H9 (cell line): Measurements from ENCODE around the gene HP1BP3. TPM values are rescaled to one million over a fixed set of nuclear protein-coding genes. Genes with fewer than 3 reads are reported as not detected.

Experiments used
- DNase-seq: peaks from one replicate; pipeline ENCODE4 v3.0.0-alpha.2; 2017
- H2AFZ ChIP-seq: one replicate; pipeline ENCODE4 v1.6.1; 2013; ENCODE audit warnings: mild to moderate bottlenecking, low read length, control low read depth, moderate library complexity
- H2AK5ac ChIP-seq: 2 replicates; pipeline ENCODE4 v1.6.1; 2013; ENCODE audit warnings: low read length, control low read depth, mixed read lengths; ENCODE audit not compliant: insufficient read length
- H2BK120ac ChIP-seq: one replicate; pipeline ENCODE4 v1.6.1; 2013; ENCODE audit warnings: low read depth, mild to moderate bottlenecking, low read length, control low read depth, inconsistent platforms; ENCODE audit not compliant: poor library complexity, severe bottlenecking
- H2BK12ac ChIP-seq: 2 replicates; pipeline ENCODE4 v1.6.1; 2013; ENCODE audit warnings: low read length, control low read depth, mixed read lengths, low read depth; ENCODE audit not compliant: insufficient read length
- H2BK15ac ChIP-seq: 2 replicates; pipeline ENCODE4 v1.6.1; 2013; ENCODE audit warnings: low read depth, low read length, control low read depth
- H2BK20ac ChIP-seq: one replicate; pipeline ENCODE4 v1.6.1; 2013; ENCODE audit warnings: low read depth, mild to moderate bottlenecking, low read length, control low read depth, inconsistent platforms; ENCODE audit not compliant: poor library complexity, severe bottlenecking
- H2BK5ac ChIP-seq: 2 replicates; pipeline ENCODE4 v1.6.1; 2013; ENCODE audit warnings: low read length, control low read depth, mixed read lengths; ENCODE audit not compliant: insufficient read length
- H3K14ac ChIP-seq: 2 replicates; pipeline ENCODE4 v1.6.1; 2013; ENCODE audit warnings: low read length, control low read depth; ENCODE audit not compliant: insufficient read depth
- H3K18ac ChIP-seq: 2 replicates; pipeline ENCODE4 v1.6.1; 2013; ENCODE audit warnings: low read depth, mild to moderate bottlenecking, mixed read lengths, low read length, control low read depth; ENCODE audit not compliant: insufficient read length
- H3K23ac ChIP-seq: 2 replicates; pipeline ENCODE4 v1.6.1; 2013; ENCODE audit warnings: low read length, control low read depth, mixed read lengths, low read depth; ENCODE audit not compliant: insufficient read length
- H3K23me2 ChIP-seq: 2 replicates; pipeline ENCODE4 v1.6.1; 2013; ENCODE audit warnings: low read depth, mild to moderate bottlenecking, mixed read lengths, low read length, control low read depth; ENCODE audit not compliant: insufficient read length, poor library complexity, severe bottlenecking
- H3K27ac ChIP-seq: 2 replicates; pipeline ENCODE4 v1.5.1; 2013; ENCODE audit warnings: low read length, control low read depth, mixed read lengths, low read depth; ENCODE audit not compliant: insufficient read length
- H3K27me3 ChIP-seq: 2 replicates; pipeline ENCODE4 v1.6.1; 2013; ENCODE audit warnings: low read length, control low read depth, inconsistent platforms; ENCODE audit not compliant: insufficient read depth
- H3K4ac ChIP-seq: 2 replicates; pipeline ENCODE4 v1.6.1; 2013; ENCODE audit warnings: low read depth, mild to moderate bottlenecking, control low read depth, inconsistent platforms, low read length, moderate library complexity
- H3K4me1 ChIP-seq: 2 replicates; pipeline ENCODE4 v1.6.1; 2013; ENCODE audit warnings: low read length, control low read depth, inconsistent platforms; ENCODE audit not compliant: insufficient read depth
- H3K4me2 ChIP-seq: 2 replicates; pipeline ENCODE4 v1.6.1; 2013; ENCODE audit warnings: low read length, control low read depth, mixed read lengths; ENCODE audit not compliant: insufficient read length, insufficient read depth
- H3K56ac ChIP-seq: 2 replicates; pipeline ENCODE4 v1.6.1; 2013; ENCODE audit warnings: low read depth, mild to moderate bottlenecking, mixed read lengths, low read length, control low read depth; ENCODE audit not compliant: insufficient read length
- H3K79me1 ChIP-seq: 2 replicates; pipeline ENCODE4 v1.6.1; 2013; ENCODE audit warnings: low read depth, mild to moderate bottlenecking, moderate library complexity, low read length, control low read depth, inconsistent platforms; ENCODE audit not compliant: insufficient read depth, poor library complexity, severe bottlenecking
- H3K79me2 ChIP-seq: 2 replicates; pipeline ENCODE4 v1.6.1; 2013; ENCODE audit warnings: low read length, control low read depth, inconsistent platforms; ENCODE audit not compliant: insufficient read depth
- H3K9ac ChIP-seq: 2 replicates; pipeline ENCODE4 v1.6.1; 2013; ENCODE audit warnings: low read length, control low read depth, mixed read lengths; ENCODE audit not compliant: insufficient read length; ENCODE audit errors: extremely low read depth
- H3K9me3 ChIP-seq: one replicate; pipeline ENCODE4 v1.6.1; 2013; ENCODE audit warnings: low read depth, low read length, inconsistent platforms; ENCODE audit not compliant: control insufficient read depth
- H3T11ph ChIP-seq: one replicate; pipeline ENCODE4 v1.6.1; 2013; ENCODE audit warnings: mild to moderate bottlenecking, low read length, control low read depth, inconsistent platforms
- H4K20me1 ChIP-seq: one replicate; pipeline ENCODE4 v1.6.1; 2013; ENCODE audit not compliant: control insufficient read depth, insufficient read length, insufficient read depth
- H4K5ac ChIP-seq: 2 replicates; pipeline ENCODE4 v1.6.1; 2013; ENCODE audit warnings: low read depth, mild to moderate bottlenecking, mixed read lengths, low read length, control low read depth; ENCODE audit not compliant: insufficient read length
- H4K8ac ChIP-seq: replicated peaks from 2 replicates; pipeline ENCODE4 v1.6.1; 2013; ENCODE audit warnings: low read length, control low read depth, mixed read lengths, low read depth; ENCODE audit not compliant: insufficient read length
- H4K91ac ChIP-seq: 2 replicates; pipeline ENCODE4 v1.6.1; 2013; ENCODE audit warnings: low read depth, mild to moderate bottlenecking, moderate library complexity, mixed read lengths, low read length, control low read depth; ENCODE audit not compliant: insufficient read length
- H3K27ac Mint-ChIP-seq, 3 experiments: 2 replicates in 2 of 3; 3 replicates in 1 of 3; pipeline ENCODE4 v1.8.0; 2020 to 2021; ENCODE audit warnings: mixed read lengths in 3 of 3, mild to moderate bottlenecking in 1 of 3, moderate library complexity in 1 of 3
- H3K27me3 Mint-ChIP-seq: 2 replicates; pipeline ENCODE4 v1.8.0; 2021; ENCODE audit warnings: low read depth, mild to moderate bottlenecking, moderate library complexity, mixed read lengths
- H3K36me3 Mint-ChIP-seq, 3 experiments: 2 replicates in 2 of 3; 3 replicates in 1 of 3; pipeline ENCODE4 v1.8.0; 2020 to 2021; ENCODE audit warnings: low read depth in 3 of 3, mixed read lengths in 3 of 3; ENCODE audit not compliant: insufficient read depth in 1 of 3
- H3K4me1 Mint-ChIP-seq, 2 experiments: 2 replicates each; pipeline ENCODE4 v1.8.0; 2020; ENCODE audit warnings: mixed read lengths in 2 of 2
- H3K4me3 Mint-ChIP-seq, 2 experiments: 2 replicates in 1 of 2; 3 replicates in 1 of 2; pipeline ENCODE4 v1.8.0; 2020 to 2021; ENCODE audit warnings: mild to moderate bottlenecking in 2 of 2, mixed read lengths in 2 of 2, moderate library complexity in 1 of 2
- H3K9me3 Mint-ChIP-seq, 2 experiments: 2 replicates in 1 of 2; 3 replicates in 1 of 2; pipeline ENCODE4 v1.8.0; 2020; ENCODE audit warnings: mild to moderate bottlenecking in 2 of 2, mixed read lengths in 2 of 2, moderate library complexity in 1 of 2
- WGBS: extraction: QIAGEN DNeasy Blood & Tissue Kit; methylation state at CpG from one replicate; pipeline ENCODE4 v1.1.7; 2013; ENCODE audit warnings: missing lambda C conversion rate, low lambda C conversion rate, mixed read lengths; ENCODE audit not compliant: insufficient read length; ENCODE audit errors: extremely low coverage; 5-methylcytosine and 5-hydroxymethylcytosine counted together
- total RNA-seq: library from RNA; stranded (reverse); gene quantifications from 2 replicates; pipeline ENCODE4 v1.2.1, GENCODE V29; 2021
- TF ChIP-seq, protein P1 (sequence below): fragments of 200-600 bp; sonication (generic); conservative IDR thresholded peaks from 3 replicates; pipeline ENCODE4 v1.8.0; 2021; ENCODE audit warnings: antibody characterized with exemption, mild to moderate bottlenecking

HP1BP3 gene
- total RNA-seq, 1 experiment from 2014 or later = 127 TPM

DNA sequence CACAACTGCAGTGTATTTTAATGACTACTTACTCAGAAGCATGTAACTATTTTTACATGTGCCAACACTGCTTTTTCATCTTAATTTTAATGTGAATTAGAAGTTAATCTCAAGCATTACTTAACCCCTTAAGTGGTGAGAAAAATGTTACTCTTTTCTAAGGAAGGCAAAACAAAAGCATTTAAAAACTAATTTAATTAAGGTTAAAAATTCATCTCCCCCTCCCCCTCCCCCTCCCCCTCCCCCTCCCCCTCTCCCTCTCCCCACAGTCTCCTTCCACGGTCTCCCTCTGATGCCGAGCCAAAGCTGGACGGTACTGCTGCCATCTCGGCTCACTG is 27.4 kb upstream of the HP1BP3 start:
- Histone ChIP-seq H3K9me3 (no peaks in the 10 kb centered on the region), H3K18ac (no peak overlapping the region), H3T11ph (no peak overlapping the region), H2AFZ (no peak overlapping the region), H3K23me2 (no peaks in the 10 kb centered on the region), H3K79me2 (no peaks in the 10 kb centered on the region), H3K79me1 (no peaks in the 10 kb centered on the region), H4K91ac (no peak overlapping the region), H3K23ac (no peak overlapping the region), H2BK12ac (no peak overlapping the region), H3K4ac (no peak overlapping the region), H4K8ac (no peak overlapping the region), H3K56ac (no peak overlapping the region), H3K4me1 (no peaks in the 10 kb centered on the region), H3K14ac (no peak overlapping the region), H2BK20ac (no peak overlapping the region), H2BK120ac (no peak overlapping the region), H3K4me2 (no peak overlapping the region), H3K27me3 (no peaks in the 10 kb centered on the region), H4K20me1 (no peaks in the 10 kb centered on the region), H4K5ac (no peak overlapping the region), H3K9ac (no peak overlapping the region), H2BK15ac (no peak overlapping the region), H2AK5ac (no peak overlapping the region), H3K27ac (no peak overlapping the region), H2BK5ac (no peak overlapping the region)
- TF ChIP-seq, protein P1, sequence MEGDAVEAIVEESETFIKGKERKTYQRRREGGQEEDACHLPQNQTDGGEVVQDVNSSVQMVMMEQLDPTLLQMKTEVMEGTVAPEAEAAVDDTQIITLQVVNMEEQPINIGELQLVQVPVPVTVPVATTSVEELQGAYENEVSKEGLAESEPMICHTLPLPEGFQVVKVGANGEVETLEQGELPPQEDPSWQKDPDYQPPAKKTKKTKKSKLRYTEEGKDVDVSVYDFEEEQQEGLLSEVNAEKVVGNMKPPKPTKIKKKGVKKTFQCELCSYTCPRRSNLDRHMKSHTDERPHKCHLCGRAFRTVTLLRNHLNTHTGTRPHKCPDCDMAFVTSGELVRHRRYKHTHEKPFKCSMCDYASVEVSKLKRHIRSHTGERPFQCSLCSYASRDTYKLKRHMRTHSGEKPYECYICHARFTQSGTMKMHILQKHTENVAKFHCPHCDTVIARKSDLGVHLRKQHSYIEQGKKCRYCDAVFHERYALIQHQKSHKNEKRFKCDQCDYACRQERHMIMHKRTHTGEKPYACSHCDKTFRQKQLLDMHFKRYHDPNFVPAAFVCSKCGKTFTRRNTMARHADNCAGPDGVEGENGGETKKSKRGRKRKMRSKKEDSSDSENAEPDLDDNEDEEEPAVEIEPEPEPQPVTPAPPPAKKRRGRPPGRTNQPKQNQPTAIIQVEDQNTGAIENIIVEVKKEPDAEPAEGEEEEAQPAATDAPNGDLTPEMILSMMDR = no peak
- Mint-ChIP-seq H3K4me3 (no peak overlapping the region), H3K36me3 (peaks cover 18 to 49% (median 24%) of the 10 kb centered on the region in 3 experiments; a peak in 6 of 7 replicates), H3K9me3 (no peaks in the 10 kb centered on the region; a peak in 2 of 5 replicates), H3K4me1 (no peaks in the 10 kb centered on the region), H3K27me3 (no peaks in the 10 kb centered on the region), H3K27ac (no peak overlapping the region)
- no CpG with 5 or more reads among the region's 4 CpGs for WGBS
- DNase-seq = no peak
